GM12878 (cell line): ENCODE results near the gene NXN. TPM values are rescaled to one million over a fixed set of nuclear protein-coding genes. Genes with fewer than 3 reads are reported as not detected.
"Not testable (repeated sequence)": the region's sequence is repeated elsewhere in the genome, so short reads cannot be mapped to it uniquely, and the experiment has no call there.

ENCODE experiments used
- ATAC-seq: fragments of 200-7000 bp; cut with Tn5 transposase; 3 replicates; pipeline ENCODE4 v1.9.1; 2020; ENCODE audit warnings: mild to moderate bottlenecking, moderate library complexity
- BruUV-seq: library from RNA; stranded (reverse); fragments of 400-500 nt; replicated peaks from 2 replicates; lab custom pipeline; 2021; lab: Mats Ljungman, UMichigan
- CTCF ChIA-PET: fragments of 300-600 bp; sonication (Branson Sonifier 250); formaldehyde crosslinking; extraction: SDS; loops from one replicate; lab custom pipeline; 2021; ENCODE audit warnings: inconsistent platforms; lab: Yijun Ruan, JAX
- POLR2A ChIA-PET: fragments of 350-600 bp; formaldehyde crosslinking; extraction: SDS; loops from one replicate; lab custom pipeline; 2021; ENCODE audit warnings: inconsistent platforms; lab: Charles Lee
- RAD21 ChIA-PET: fragments of 300-600 bp; sonication (Branson Sonifier 250); formaldehyde crosslinking; loops from one replicate; lab custom pipeline; 2023; ENCODE audit warnings: antibody characterized with exemption; ENCODE audit not compliant: unreplicated experiment; lab: Charles Lee
- SMC1A ChIA-PET: fragments of 300-600 bp; sonication (Branson Sonifier 250); formaldehyde crosslinking; loops from one replicate; lab custom pipeline; 2023; ENCODE audit not compliant: unreplicated experiment, uncharacterized antibody; lab: Charles Lee
- DNase-seq: peaks from one replicate; pipeline ENCODE4 v3.0.0-alpha.2; 2011; ENCODE audit warnings: low read depth, low spot score
- FAIRE-seq: peaks from 3 replicates; lab custom pipeline; 2011; peaks lifted over from hg19 to GRCh38; lab: Jason Lieb, UNC
- H2AFZ ChIP-seq: 2 replicates; pipeline ENCODE4 v1.6.0; 2011; ENCODE audit warnings: low read depth, low read length, control low read depth; ENCODE audit not compliant: control insufficient read depth
- H3K27ac ChIP-seq: 2 replicates; pipeline ENCODE4 v1.5.1; 2011; ENCODE audit warnings: control low read depth; ENCODE audit not compliant: control insufficient read depth, insufficient read depth
- H3K27me3 ChIP-seq, 2 experiments: replicated peaks in 1 of 2; 2 replicates each; pipeline versions ENCODE4 v1.6.0 to v1.6.1; 2011; ENCODE audit warnings: low read length in 1 of 2; ENCODE audit not compliant: control insufficient read depth in 2 of 2, insufficient read depth in 2 of 2
- H3K36me3 ChIP-seq, 2 experiments: 2 replicates each; pipeline ENCODE4 v1.5.1; 2011; ENCODE audit warnings: low read length in 1 of 2; ENCODE audit not compliant: control insufficient read depth in 2 of 2, insufficient read depth in 2 of 2
- H3K4me1 ChIP-seq: 2 replicates; pipeline ENCODE4 v1.6.1; 2011; ENCODE audit warnings: mild to moderate bottlenecking, low read length, moderate library complexity, mixed read lengths; ENCODE audit not compliant: control insufficient read depth, insufficient read depth
- H3K4me2 ChIP-seq: 2 replicates; pipeline ENCODE4 v1.6.0; 2011; ENCODE audit warnings: control low read depth; ENCODE audit not compliant: control insufficient read depth, insufficient read depth
- H3K4me3 ChIP-seq: fragments of 200-600 bp; sonication (generic); 2 replicates; pipeline ENCODE4 v1.5.1; 2016
- H3K79me2 ChIP-seq: 2 replicates; pipeline ENCODE4 v1.6.0; 2011; ENCODE audit warnings: low read length; ENCODE audit not compliant: control insufficient read depth, insufficient read depth
- H3K9ac ChIP-seq: 2 replicates; pipeline ENCODE4 v1.8.0; 2011; ENCODE audit warnings: low read length, control low read depth, mixed read lengths; ENCODE audit not compliant: control insufficient read depth, insufficient read depth
- H3K9me3 ChIP-seq: replicated peaks from 3 replicates; pipeline ENCODE4 v1.5.1; 2011; ENCODE audit warnings: mild to moderate bottlenecking, low read length; ENCODE audit not compliant: control insufficient read depth, insufficient read depth
- H4K20me1 ChIP-seq: 2 replicates; pipeline ENCODE4 v1.6.0; 2011; ENCODE audit not compliant: control insufficient read depth, insufficient read depth
- CBX5 ChIP-seq: sonication (generic); IDR thresholded peaks from 2 replicates; pipeline ENCODE4 v1.6.1; 2016; ENCODE audit warnings: low read depth, moderate library complexity, mild to moderate bottlenecking, inconsistent platforms
- EZH2 ChIP-seq: IDR thresholded peaks from 2 replicates; pipeline ENCODE4 v1.6.1; 2012; ENCODE audit warnings: low read depth, mild to moderate bottlenecking, control low read depth, inconsistent platforms, low read length, borderline replicate concordance; ENCODE audit not compliant: control insufficient read depth
- GABPA ChIP-seq: IDR thresholded peaks from 2 replicates; pipeline ENCODE4 v1.6.1; 2014; ENCODE audit warnings: antibody characterized with exemption, low read depth, mild to moderate bottlenecking, inconsistent platforms
- GATAD2B ChIP-seq: fragments of 450-650 bp; conservative IDR thresholded peaks from 2 replicates; pipeline ENCODE4 v1.6.1; 2017; ENCODE audit warnings: low read depth, mild to moderate bottlenecking, moderate library complexity
- IKZF2 ChIP-seq, 2 experiments: fragments of 450-650 bp; IDR thresholded peaks; 2 replicates each; pipeline ENCODE4 v1.6.1; 2017; ENCODE audit warnings: mild to moderate bottlenecking in 2 of 2, moderate library complexity in 2 of 2
- MTA2 ChIP-seq: fragments of 450-650 bp; IDR thresholded peaks from 2 replicates; pipeline ENCODE4 v1.6.1; 2016; ENCODE audit warnings: low read depth, mild to moderate bottlenecking, moderate library complexity
- MYB ChIP-seq: fragments of 150-350 bp; IDR thresholded peaks from 2 replicates; pipeline ENCODE4 v1.6.1; 2014; ENCODE audit warnings: mild to moderate bottlenecking, low read depth, low read length, borderline replicate concordance
- NR2C1 ChIP-seq: fragments of 450-650 bp; IDR thresholded peaks from 2 replicates; pipeline ENCODE4 v1.6.1; 2017; ENCODE audit warnings: antibody characterized with exemption, mild to moderate bottlenecking, moderate library complexity
- NR2F1 ChIP-seq: fragments of 450-650 bp; conservative IDR thresholded peaks from 2 replicates; pipeline ENCODE4 v1.6.1; 2017; ENCODE audit warnings: mild to moderate bottlenecking
- PAX5 ChIP-seq: IDR thresholded peaks from 2 replicates; pipeline ENCODE4 v1.6.1; 2011; ENCODE audit warnings: low read depth, low read length, borderline replicate concordance
- RBBP5 ChIP-seq: fragments of 200-600 bp; sonication (generic); conservative IDR thresholded peaks from 2 replicates; pipeline ENCODE4 v1.6.1; 2016
- RELA ChIP-seq: fragments of 450-650 bp; IDR thresholded peaks from 2 replicates; pipeline ENCODE4 v1.8.0; 2014; ENCODE audit warnings: borderline replicate concordance; ENCODE audit not compliant: partially characterized antibody
- SUPT20H ChIP-seq: IDR thresholded peaks from 2 replicates; pipeline ENCODE4 v1.6.1; 2011; ENCODE audit warnings: low read depth, mild to moderate bottlenecking, low read length, moderate library complexity, borderline replicate concordance; ENCODE audit not compliant: control insufficient read depth
- TBL1XR1 ChIP-seq: IDR thresholded peaks from 2 replicates; pipeline ENCODE4 v1.6.1; 2012; ENCODE audit warnings: low read depth, low read length, improper control_type of control experiment
- WRNIP1 ChIP-seq: IDR thresholded peaks from 2 replicates; pipeline ENCODE4 v1.6.1; 2011; ENCODE audit warnings: low read depth, low read length, improper control_type of control experiment, borderline replicate concordance
- WGBS: methylation state at CpG from one replicate; pipeline ENCODE4 v1.1.6; 2016; ENCODE audit warnings: low lambda C conversion rate; ENCODE audit not compliant: insufficient replicate concordance, insufficient coverage; ENCODE audit errors: missing lambda C conversion rate; 5-methylcytosine and 5-hydroxymethylcytosine counted together
- in situ Hi-C: fragments of 300-500 bp; cut with MboI; formaldehyde crosslinking; loops from 9 replicates; pipeline ENCODE4 v1.14.3; 2018; ENCODE audit warnings: mixed read lengths
- intact Hi-C: fragments of 100-400 bp; cut with micrococcal nuclease; formaldehyde crosslinking; loops from one replicate; pipeline ENCODE4 v1.14.2; 2022; ENCODE audit not compliant: unreplicated experiment
- polyA plus RNA-seq, 11 experiments: library from polyadenylated mRNA; depleted of rRNA in 4 of 11; unstranded in 6 of 11; stranded (reverse) in 5 of 11; fragments of >200 nt; fragmentation: Nextera tagmentation in 4 of 11; fragmentation: Illumina TruSeq in 1 of 11; extraction: Ambion mirVana in 4 of 11; extraction: Trizol in 1 of 11; gene quantifications; 1 replicate in 1 of 11; 2 replicates in 10 of 11; pipeline versions ENCODE4 v1.2.1 to v1.2.3, GENCODE V29; 2011 to 2016; ENCODE audit warnings: inconsistent platforms in 2 of 11, missing spikeins in 2 of 11, low read depth in 1 of 11
- total RNA-seq, 4 experiments: library from RNA; depleted of rRNA in 3 of 4; stranded (reverse); fragments of >200 nt in 3 of 4; fragmentation: Illumina TruSeq in 1 of 4; extraction: Trizol in 1 of 4; gene quantifications; 2 replicates each; pipeline versions ENCODE4 v1.2.1 to v1.2.3, GENCODE V29; 2013 to 2021
- TF ChIP-seq, protein P1 (sequence below): fragments of 450-650 bp; IDR thresholded peaks from 2 replicates; pipeline ENCODE4 v1.6.1; 2018; ENCODE audit warnings: borderline replicate concordance, mild to moderate bottlenecking; ENCODE audit not compliant: partially characterized antibody

NXN gene
- total and polyA plus RNA-seq, 10 of the 15 experiments (the other 5 are each of a cell fraction or from before 2014, with no cell fraction given), result 0.04 to 1.2 (median 0.30) TPM

DNA sequence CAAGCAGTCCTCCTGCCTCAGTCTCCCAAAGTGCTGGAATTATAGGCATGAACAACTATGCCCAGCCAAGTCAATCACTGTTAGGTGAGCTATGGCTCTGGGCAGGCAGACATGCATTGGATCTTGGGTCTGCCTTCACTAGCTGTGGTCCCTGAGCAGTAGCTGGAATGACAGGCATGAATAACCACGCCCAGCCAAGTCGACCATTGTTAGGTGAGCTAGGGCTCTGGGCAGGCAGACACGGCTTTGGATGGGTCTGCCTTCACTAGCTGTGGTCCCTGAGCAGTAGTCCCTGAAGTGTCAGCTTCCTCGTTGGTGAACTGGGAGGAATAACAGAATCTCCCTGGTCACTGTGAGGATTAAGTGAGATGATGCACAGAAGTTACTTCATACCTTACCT lies 191.0 kb downstream of the NXN start (continued):
- TF ChIP-seq EZH2 (no peak), NR2C1 (no peak), WRNIP1 (no peak), NR2F1 (no peak), MTA2 (no peak)
- TF ChIP-seq, protein P1, sequence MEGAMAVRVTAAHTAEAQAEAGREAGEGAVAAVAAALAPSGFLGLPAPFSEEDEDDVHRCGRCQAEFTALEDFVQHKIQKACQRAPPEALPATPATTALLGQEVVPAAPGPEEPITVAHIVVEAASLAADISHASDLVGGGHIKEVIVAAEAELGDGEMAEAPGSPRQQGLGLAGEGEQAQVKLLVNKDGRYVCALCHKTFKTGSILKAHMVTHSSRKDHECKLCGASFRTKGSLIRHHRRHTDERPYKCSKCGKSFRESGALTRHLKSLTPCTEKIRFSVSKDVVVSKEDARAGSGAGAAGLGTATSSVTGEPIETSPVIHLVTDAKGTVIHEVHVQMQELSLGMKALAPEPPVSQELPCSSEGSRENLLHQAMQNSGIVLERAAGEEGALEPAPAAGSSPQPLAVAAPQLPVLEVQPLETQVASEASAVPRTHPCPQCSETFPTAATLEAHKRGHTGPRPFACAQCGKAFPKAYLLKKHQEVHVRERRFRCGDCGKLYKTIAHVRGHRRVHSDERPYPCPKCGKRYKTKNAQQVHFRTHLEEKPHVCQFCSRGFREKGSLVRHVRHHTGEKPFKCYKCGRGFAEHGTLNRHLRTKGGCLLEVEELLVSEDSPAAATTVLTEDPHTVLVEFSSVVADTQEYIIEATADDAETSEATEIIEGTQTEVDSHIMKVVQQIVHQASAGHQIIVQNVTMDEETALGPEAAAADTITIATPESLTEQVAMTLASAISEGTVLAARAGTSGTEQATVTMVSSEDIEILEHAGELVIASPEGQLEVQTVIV, result no peak
- TF ChIP-seq, all 136 proteins: peak for 0

DNA sequence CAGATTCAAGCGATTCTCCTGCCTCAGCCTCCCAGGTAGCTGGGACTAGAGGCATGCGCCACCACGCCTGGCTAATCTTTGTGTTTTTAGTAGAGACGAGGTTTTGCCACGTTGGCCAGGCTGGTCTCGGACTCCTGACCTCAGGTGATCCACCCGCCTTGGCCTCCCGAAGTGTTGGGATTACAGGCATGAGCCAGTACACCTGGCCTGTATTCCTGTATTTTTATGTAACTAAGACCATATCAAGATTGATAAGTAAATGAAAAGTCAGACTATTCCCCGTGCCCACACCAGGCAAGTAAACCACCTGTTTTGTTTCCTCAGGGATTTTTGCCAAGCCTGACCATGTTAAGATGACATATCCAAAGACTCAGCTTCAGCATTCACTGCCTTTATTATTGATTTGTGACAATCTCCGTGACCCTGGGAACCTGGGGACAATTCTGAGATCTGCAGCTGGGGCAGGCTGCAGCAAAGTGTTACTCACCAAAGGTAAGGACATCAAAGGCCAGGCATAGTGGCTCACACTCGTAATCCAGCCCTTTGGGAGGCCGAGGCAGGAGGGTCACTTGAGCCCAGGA lies 191.8 kb downstream of the NXN start:
- Histone ChIP-seq H3K4me1 (peaks cover 10% of the 10 kb centered on the region), H3K4me3 (no peak overlapping the region), H2AFZ (no peak overlapping the region), H3K27ac (no peak overlapping the region), H3K36me3 (peaks cover 11% of the 10 kb centered on the region in 2 experiments; a peak in 3 of 4 replicates), H3K79me2 (peaks cover 18% of the 10 kb centered on the region), H3K27me3 (no peaks in the 10 kb centered on the region), H3K9ac (no peak overlapping the region), H3K4me2 (no peak overlapping the region), H4K20me1 (no peaks in the 10 kb centered on the region), H3K9me3 (no peaks in the 10 kb centered on the region)
- no peak for DNase-seq
- ChIA-PET SMC1A (no interaction called here), CTCF (interaction anchor here (1.6 kb wide), 1 partner anchor 193 kb away, joined by 6 read pairs; no protein-coding TSS in a partner anchor), POLR2A (interaction anchor here (0.7 kb wide), 1 partner anchor 545 kb away, joined by 3 read pairs; no protein-coding TSS in a partner anchor), RAD21 (no interaction called here)
- no peak for FAIRE-seq
- BruUV-seq, result no TSS peak
- TF ChIP-seq CBX5 (no peak), SUPT20H (no peak), RBBP5 (no peak), RELA (no peak), IKZF2 (IDR thresholded peaks at IDR 0.05) (no peak), TBL1XR1 (no peak), GATAD2B (no peak), MYB (no peak), PAX5 (no peak), GABPA (no peak)
- ATAC-seq, result no peak
- intact Hi-C loops (no loop called here), in situ Hi-C loops (no loop called here)
- WGBS, result 88% methylated on average over 12 of the region's 12 CpGs

DNA sequence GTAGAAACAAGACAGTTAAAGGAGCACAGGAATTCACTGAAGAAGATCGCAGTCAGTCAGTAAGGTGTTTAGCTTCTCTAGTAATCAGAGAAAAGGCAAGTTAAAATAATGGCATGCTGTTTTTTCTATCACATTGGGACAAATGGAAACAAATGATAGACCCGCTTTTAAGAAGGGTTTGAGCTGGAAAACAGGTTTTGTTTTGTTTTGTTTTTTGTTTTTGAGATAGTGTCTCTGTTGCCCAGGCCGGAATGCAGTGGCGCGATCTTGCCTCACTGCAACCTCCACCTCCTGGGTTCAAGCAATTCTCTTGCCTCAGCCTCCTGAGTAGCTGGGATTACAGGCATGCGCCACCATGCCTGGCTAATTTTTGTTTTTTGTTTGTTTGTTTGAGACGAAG lies 193.7 kb downstream of the NXN start:
- FAIRE-seq, CTCF ChIA-PET, SMC1A ChIA-PET, H3K27ac ChIP-seq, in situ Hi-C loops, DNase-seq, H3K9ac ChIP-seq, H3K27me3 ChIP-seq, POLR2A ChIA-PET, intact Hi-C loops, H4K20me1 ChIP-seq, BruUV-seq, RAD21 ChIA-PET, H3K4me1 ChIP-seq, H3K36me3 ChIP-seq, H3K4me3 ChIP-seq, H3K4me2 ChIP-seq, H2AFZ ChIP-seq, ATAC-seq, H3K9me3 ChIP-seq: not testable (repeated sequence)
- peaks cover 36% of the 10 kb centered on the region for H3K79me2 ChIP-seq
- WGBS, result 98% methylated on average over 7 of the region's 7 CpGs
